K562 (cell line): ENCODE results near the gene PNPLA2. TPM values are rescaled to one million over a fixed set of nuclear protein-coding genes. Genes with fewer than 3 reads are reported as not detected.
A peak's percentile ranks its signal among the peaks of the same experiment; 100 is the strongest.

Experiments
- BCL6 ChIP-seq: fragments of 250-450 bp; sonication (Bioruptor Pico); IDR thresholded peaks from 2 replicates; pipeline ENCODE4 v1.4.0; 2020
- CC2D1A ChIP-seq: fragments of 450-650 bp; IDR thresholded peaks from 2 replicates; pipeline ENCODE4 v1.6.1; 2017; ENCODE audit warnings: mild to moderate bottlenecking
- CSDE1 ChIP-seq, 2 experiments: fragments of 450-650 bp; IDR thresholded peaks; 2 replicates each; pipeline ENCODE4 v1.6.1; 2016; ENCODE audit warnings: mild to moderate bottlenecking in 1 of 2
- CTBP1 ChIP-seq: fragments of 450-650 bp; IDR thresholded peaks from 2 replicates; pipeline ENCODE4 v1.6.1; 2016; ENCODE audit warnings: borderline replicate concordance
- ETS1 ChIP-seq: conservative IDR thresholded peaks from 2 replicates; pipeline ENCODE4 v1.6.1; 2011; ENCODE audit warnings: low read depth, mild to moderate bottlenecking, low read length; ENCODE audit not compliant: control insufficient read depth
- EWSR1 ChIP-seq: fragments of 450-650 bp; IDR thresholded peaks from 2 replicates; pipeline ENCODE4 v1.6.1; 2018; ENCODE audit warnings: borderline replicate concordance, mild to moderate bottlenecking, low read depth, moderate library complexity; ENCODE audit not compliant: partially characterized antibody
- FOXA1 ChIP-seq: fragments of 450-650 bp; IDR thresholded peaks from 2 replicates; pipeline ENCODE4 v1.6.1; 2016; ENCODE audit warnings: mild to moderate bottlenecking, borderline replicate concordance
- HMG20A ChIP-seq: fragments of 450-650 bp; formaldehyde crosslinking; conservative IDR thresholded peaks from 2 replicates; pipeline ENCODE4 v1.4.0; 2020; ENCODE audit warnings: mild to moderate bottlenecking, mixed read lengths
- HOMEZ ChIP-seq: fragments of 250-450 bp; sonication (Bioruptor Pico); IDR thresholded peaks from 2 replicates; pipeline ENCODE4 v1.4.0; 2020; ENCODE audit warnings: mild to moderate bottlenecking, moderate library complexity
- MBD1 ChIP-seq: fragments of 250-450 bp; sonication (Bioruptor Pico); IDR thresholded peaks from 2 replicates; pipeline ENCODE4 v1.8.0; 2022; ENCODE audit warnings: inconsistent platforms
- MECOM ChIP-seq: fragments of 250-450 bp; sonication (Bioruptor Pico); IDR thresholded peaks from 2 replicates; pipeline ENCODE4 v1.8.0; 2022; ENCODE audit warnings: inconsistent platforms
- NFRKB ChIP-seq: fragments of 450-650 bp; IDR thresholded peaks from 2 replicates; pipeline ENCODE4 v1.6.1; 2016; ENCODE audit warnings: low read depth
- NR0B1 ChIP-seq: fragments of 450-650 bp; IDR thresholded peaks from one replicate; pipeline ENCODE4 v1.6.1; 2018; ENCODE audit warnings: mild to moderate bottlenecking, moderate library complexity; ENCODE audit not compliant: partially characterized antibody
- PCBP1 ChIP-seq: fragments of 200-400 bp; formaldehyde crosslinking; IDR thresholded peaks from 2 replicates; pipeline ENCODE4 v1.6.1; 2018; ENCODE audit warnings: mild to moderate bottlenecking, low read depth, low read length; ENCODE audit not compliant: poor library complexity, severe bottlenecking
- POLR2G ChIP-seq: fragments of 200-400 bp; formaldehyde crosslinking; IDR thresholded peaks from 2 replicates; pipeline ENCODE4 v1.6.1; 2017; ENCODE audit warnings: low read depth, mild to moderate bottlenecking, antibody characterized with exemption, low read length, moderate library complexity
- RBM25 ChIP-seq: fragments of 200-400 bp; formaldehyde crosslinking; IDR thresholded peaks from 2 replicates; pipeline ENCODE4 v1.6.1; 2018; ENCODE audit warnings: low read length, low read depth, moderate library complexity; ENCODE audit not compliant: severe bottlenecking
- SAP30 ChIP-seq: fragments of 200-600 bp; sonication (generic); IDR thresholded peaks from 2 replicates; pipeline ENCODE4 v1.6.1; 2012; ENCODE audit warnings: borderline replicate concordance, low read depth, mild to moderate bottlenecking, moderate library complexity, low read length, control low read depth, inconsistent platforms; ENCODE audit not compliant: insufficient read depth, poor library complexity, severe bottlenecking
- SMARCA4 ChIP-seq: fragments of 450-650 bp; IDR thresholded peaks from 2 replicates; pipeline ENCODE4 v1.6.1; 2016
- SMARCA5 ChIP-seq: fragments of 450-650 bp; IDR thresholded peaks from 2 replicates; pipeline ENCODE4 v1.6.1; 2016
- SMC3 ChIP-seq: conservative IDR thresholded peaks from 2 replicates; pipeline ENCODE4 v1.6.1; 2011; ENCODE audit warnings: low read depth, low read length, improper control_type of control experiment; ENCODE audit not compliant: insufficient read depth
- ZBTB8A ChIP-seq: fragments of 450-650 bp; IDR thresholded peaks from 2 replicates; pipeline ENCODE4 v1.6.1; 2018; ENCODE audit warnings: mild to moderate bottlenecking, moderate library complexity; ENCODE audit not compliant: partially characterized antibody
- ZNF253 ChIP-seq: fragments of 250-450 bp; sonication (Bioruptor Pico); conservative IDR thresholded peaks from 2 replicates; pipeline ENCODE4 v1.6.1; 2021; ENCODE audit warnings: mild to moderate bottlenecking
- ZNF274 ChIP-seq: IDR thresholded peaks from 2 replicates; pipeline ENCODE4 v1.6.1; 2011; ENCODE audit warnings: low read depth, mild to moderate bottlenecking, low read length, moderate library complexity, borderline replicate concordance
- polyA plus RNA-seq, 8 experiments: library from polyadenylated mRNA; depleted of rRNA in 4 of 8; stranded (reverse) in 5 of 8; unstranded in 3 of 8; fragments of >200 nt; fragmentation: Nextera tagmentation in 2 of 8; fragmentation: Illumina TruSeq in 1 of 8; extraction: Ambion mirVana in 2 of 8; extraction: Trizol in 1 of 8; gene quantifications; 2 replicates each; pipeline versions ENCODE4 v1.2.1 to v1.2.3, GENCODE V29; 2011 to 2014; ENCODE audit warnings: inconsistent platforms in 1 of 8, missing spikeins in 1 of 8
- total RNA-seq, 7 experiments: library from RNA; depleted of rRNA in 6 of 7; stranded (reverse); fragments of >200 nt in 6 of 7; fragmentation: Illumina TruSeq in 2 of 7; extraction: Trizol in 2 of 7; gene quantifications; 2 replicates each; pipeline versions ENCODE4 v1.2.1 to v1.2.3, GENCODE V29; 2011 to 2021; ENCODE audit warnings: low replicate concordance in 1 of 7
- TF ChIP-seq, protein P1 (sequence below): fragments of 250-450 bp; sonication (Bioruptor Pico); IDR thresholded peaks from 2 replicates; pipeline ENCODE4 v1.8.0; 2021; ENCODE audit warnings: mild to moderate bottlenecking, moderate library complexity

Gene PNPLA2
- total and polyA plus RNA-seq, 9 of the 15 experiments (the other 6 are each of a cell fraction or from before 2014, with no cell fraction given), result 0.39 to 87.1 (median 8.4) TPM

- no peak for TF ChIP-seq SMC3
- TF ChIP-seq HMG20A (CRISPR knock-in tag), result no peak
- TF ChIP-seq RBM25, result no peak
- TF ChIP-seq ZBTB8A, result no peak
- TF ChIP-seq SMARCA5, result no peak
- TF ChIP-seq CC2D1A, result no peak
- no peak for TF ChIP-seq HOMEZ (CRISPR knock-in tag)
- TF ChIP-seq FOXA1, result no peak
- TF ChIP-seq, protein P1, sequence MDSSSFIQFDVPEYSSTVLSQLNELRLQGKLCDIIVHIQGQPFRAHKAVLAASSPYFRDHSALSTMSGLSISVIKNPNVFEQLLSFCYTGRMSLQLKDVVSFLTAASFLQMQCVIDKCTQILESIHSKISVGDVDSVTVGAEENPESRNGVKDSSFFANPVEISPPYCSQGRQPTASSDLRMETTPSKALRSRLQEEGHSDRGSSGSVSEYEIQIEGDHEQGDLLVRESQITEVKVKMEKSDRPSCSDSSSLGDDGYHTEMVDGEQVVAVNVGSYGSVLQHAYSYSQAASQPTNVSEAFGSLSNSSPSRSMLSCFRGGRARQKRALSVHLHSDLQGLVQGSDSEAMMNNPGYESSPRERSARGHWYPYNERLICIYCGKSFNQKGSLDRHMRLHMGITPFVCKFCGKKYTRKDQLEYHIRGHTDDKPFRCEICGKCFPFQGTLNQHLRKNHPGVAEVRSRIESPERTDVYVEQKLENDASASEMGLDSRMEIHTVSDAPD, result no peak
- TF ChIP-seq SAP30, result peak; percentile 56
- TF ChIP-seq CSDE1 (IDR thresholded peaks at IDR 0.05), result no peak
- no peak for TF ChIP-seq CTBP1
- no peak for TF ChIP-seq MBD1 (CRISPR knock-in tag)
- no peak for TF ChIP-seq ZNF274
- no peak for TF ChIP-seq NFRKB
- TF ChIP-seq MECOM, result no peak
- TF ChIP-seq ETS1, result no peak
- TF ChIP-seq NR0B1, result no peak
- no peak for TF ChIP-seq SMARCA4
- TF ChIP-seq POLR2G, result peak; percentile 50; the same call in 1 of the 2 replicates
- no peak for TF ChIP-seq BCL6 (CRISPR knock-in tag)
- no peak for TF ChIP-seq EWSR1
- no peak for TF ChIP-seq PCBP1
- TF ChIP-seq ZNF253 (CRISPR knock-in tag), result no peak
These were observed 14.1 kb upstream of the PNPLA2 start (continued) for GRCh38 chr11:804599-804964.
